ENCODE results near the gene ECE2.

DNA sequence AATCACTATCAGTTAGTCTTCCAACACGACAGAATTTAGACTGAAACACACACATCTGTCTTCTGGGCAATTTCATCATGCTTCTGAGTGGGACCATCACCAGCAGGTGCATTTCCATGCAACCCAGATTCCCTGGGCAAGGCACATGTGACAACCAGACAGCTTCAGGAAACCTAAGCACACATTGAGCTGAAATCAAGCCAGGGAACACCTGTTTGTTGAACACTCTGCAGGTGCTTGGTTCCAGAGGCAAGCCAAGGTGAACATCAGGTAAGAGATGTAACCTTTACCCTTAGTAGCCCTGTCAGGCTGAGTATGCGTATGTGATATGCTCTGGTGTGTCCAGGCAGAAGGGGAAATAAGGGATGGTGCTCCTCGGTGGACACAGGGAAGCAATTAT is 19.9 kb downstream of the ECE2 start:
- TF ChIP-seq, protein P1, sequence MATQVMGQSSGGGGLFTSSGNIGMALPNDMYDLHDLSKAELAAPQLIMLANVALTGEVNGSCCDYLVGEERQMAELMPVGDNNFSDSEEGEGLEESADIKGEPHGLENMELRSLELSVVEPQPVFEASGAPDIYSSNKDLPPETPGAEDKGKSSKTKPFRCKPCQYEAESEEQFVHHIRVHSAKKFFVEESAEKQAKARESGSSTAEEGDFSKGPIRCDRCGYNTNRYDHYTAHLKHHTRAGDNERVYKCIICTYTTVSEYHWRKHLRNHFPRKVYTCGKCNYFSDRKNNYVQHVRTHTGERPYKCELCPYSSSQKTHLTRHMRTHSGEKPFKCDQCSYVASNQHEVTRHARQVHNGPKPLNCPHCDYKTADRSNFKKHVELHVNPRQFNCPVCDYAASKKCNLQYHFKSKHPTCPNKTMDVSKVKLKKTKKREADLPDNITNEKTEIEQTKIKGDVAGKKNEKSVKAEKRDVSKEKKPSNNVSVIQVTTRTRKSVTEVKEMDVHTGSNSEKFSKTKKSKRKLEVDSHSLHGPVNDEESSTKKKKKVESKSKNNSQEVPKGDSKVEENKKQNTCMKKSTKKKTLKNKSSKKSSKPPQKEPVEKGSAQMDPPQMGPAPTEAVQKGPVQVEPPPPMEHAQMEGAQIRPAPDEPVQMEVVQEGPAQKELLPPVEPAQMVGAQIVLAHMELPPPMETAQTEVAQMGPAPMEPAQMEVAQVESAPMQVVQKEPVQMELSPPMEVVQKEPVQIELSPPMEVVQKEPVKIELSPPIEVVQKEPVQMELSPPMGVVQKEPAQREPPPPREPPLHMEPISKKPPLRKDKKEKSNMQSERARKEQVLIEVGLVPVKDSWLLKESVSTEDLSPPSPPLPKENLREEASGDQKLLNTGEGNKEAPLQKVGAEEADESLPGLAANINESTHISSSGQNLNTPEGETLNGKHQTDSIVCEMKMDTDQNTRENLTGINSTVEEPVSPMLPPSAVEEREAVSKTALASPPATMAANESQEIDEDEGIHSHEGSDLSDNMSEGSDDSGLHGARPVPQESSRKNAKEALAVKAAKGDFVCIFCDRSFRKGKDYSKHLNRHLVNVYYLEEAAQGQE (IDR thresholded peaks at IDR 0.05) = no peak
- TF ChIP-seq, protein P2, sequence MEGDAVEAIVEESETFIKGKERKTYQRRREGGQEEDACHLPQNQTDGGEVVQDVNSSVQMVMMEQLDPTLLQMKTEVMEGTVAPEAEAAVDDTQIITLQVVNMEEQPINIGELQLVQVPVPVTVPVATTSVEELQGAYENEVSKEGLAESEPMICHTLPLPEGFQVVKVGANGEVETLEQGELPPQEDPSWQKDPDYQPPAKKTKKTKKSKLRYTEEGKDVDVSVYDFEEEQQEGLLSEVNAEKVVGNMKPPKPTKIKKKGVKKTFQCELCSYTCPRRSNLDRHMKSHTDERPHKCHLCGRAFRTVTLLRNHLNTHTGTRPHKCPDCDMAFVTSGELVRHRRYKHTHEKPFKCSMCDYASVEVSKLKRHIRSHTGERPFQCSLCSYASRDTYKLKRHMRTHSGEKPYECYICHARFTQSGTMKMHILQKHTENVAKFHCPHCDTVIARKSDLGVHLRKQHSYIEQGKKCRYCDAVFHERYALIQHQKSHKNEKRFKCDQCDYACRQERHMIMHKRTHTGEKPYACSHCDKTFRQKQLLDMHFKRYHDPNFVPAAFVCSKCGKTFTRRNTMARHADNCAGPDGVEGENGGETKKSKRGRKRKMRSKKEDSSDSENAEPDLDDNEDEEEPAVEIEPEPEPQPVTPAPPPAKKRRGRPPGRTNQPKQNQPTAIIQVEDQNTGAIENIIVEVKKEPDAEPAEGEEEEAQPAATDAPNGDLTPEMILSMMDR (IDR thresholded peaks at IDR 0.05; ENCODE audit: low read depth, low read length, missing input control) = no peak
- TF ChIP-seq, protein P3, sequence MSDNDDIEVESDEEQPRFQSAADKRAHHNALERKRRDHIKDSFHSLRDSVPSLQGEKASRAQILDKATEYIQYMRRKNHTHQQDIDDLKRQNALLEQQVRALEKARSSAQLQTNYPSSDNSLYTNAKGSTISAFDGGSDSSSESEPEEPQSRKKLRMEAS (IDR thresholded peaks at IDR 0.05) = no peak
- TF ChIP-seq RAD21 (IDR thresholded peaks at IDR 0.05) (no peak), TAF1 (conservative IDR thresholded peaks at IDR 0.05) (no peak), HNF4G (IDR thresholded peaks at IDR 0.05) (no peak), YY1 (IDR thresholded peaks at IDR 0.05) (no peak)
